SK-MEL-5 (cell line): ENCODE measurements around the gene EXOC5. TPM values are rescaled to one million over a fixed set of nuclear protein-coding genes. Genes with fewer than 3 reads are reported as not detected.
"Not testable (repeated sequence)": the region's sequence is repeated elsewhere in the genome, so short reads cannot be mapped to it uniquely, and the experiment has no call there.

Source experiments
- DNase-seq: peaks from one replicate; pipeline ENCODE4 v3.0.0-alpha.2; 2016; ENCODE audit warnings: low read depth, low spot score
- in situ Hi-C: cut with HindIII; loops from 2 replicates; pipeline ENCODE4 v1.10.0; 2016; ENCODE audit warnings: low sequenced_read_pairs, high pct_unique_total_duplicates, low pct_unique_long_range_greater_than_20kb
- total RNA-seq: library from RNA; depleted of rRNA; stranded (reverse); fragments of >200 nt; shearing (Covaris generic); gene quantifications from 2 replicates; pipeline ENCODE4 v1.2.3, GENCODE V29; 2014

EXOC5 gene
- total RNA-seq, 1 experiment from 2014 or later, result 42.7 TPM

DNA sequence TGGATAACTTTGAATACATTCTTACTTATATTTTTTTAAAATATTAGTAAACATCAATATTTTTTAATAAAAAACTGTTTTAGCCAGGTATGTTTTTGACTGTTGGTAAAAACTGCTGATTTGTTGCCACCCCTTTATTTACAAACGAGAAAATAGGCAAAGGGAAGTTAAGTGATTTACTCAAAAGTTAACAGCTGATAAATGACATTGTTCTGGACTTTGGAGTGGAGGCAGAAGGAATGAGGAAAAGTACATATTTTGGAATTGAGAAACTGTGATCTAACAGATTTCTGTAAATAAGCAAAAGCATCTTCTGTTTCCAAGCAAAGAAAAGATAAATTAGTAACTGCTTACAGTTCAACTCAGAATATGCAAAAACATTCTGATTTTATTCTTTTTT, 4.5 kb upstream of the EXOC5 start:
- in situ Hi-C loops, result no loop called here
- DNase-seq, result no peak

DNA sequence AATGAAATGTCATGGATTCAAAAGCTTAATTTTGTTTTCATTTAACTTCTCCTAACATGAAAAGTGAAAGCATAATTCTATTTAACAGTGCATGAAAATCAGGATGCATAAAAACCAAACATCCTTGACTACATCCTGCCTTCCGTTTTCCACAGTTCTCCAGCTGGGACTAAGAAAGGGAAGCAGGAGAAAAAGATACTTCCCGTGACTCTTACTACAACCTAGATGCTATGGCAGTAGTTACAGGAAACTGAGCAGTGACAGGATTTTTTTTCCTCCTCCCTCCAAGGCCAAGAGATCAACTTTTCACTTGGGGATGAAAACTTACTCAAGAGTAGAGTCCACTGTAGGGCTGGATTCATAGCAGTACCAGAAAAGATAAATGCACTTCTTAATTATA, 2.6 kb downstream of the EXOC5 start:
- DNase-seq, result no peak
- in situ Hi-C loops, result no loop called here

- in situ Hi-C loops, result no loop called here
- no peak for DNase-seq
These were observed 6.6 kb downstream of the EXOC5 start for GRCh38 chr14:57262117-57262516.

DNA sequence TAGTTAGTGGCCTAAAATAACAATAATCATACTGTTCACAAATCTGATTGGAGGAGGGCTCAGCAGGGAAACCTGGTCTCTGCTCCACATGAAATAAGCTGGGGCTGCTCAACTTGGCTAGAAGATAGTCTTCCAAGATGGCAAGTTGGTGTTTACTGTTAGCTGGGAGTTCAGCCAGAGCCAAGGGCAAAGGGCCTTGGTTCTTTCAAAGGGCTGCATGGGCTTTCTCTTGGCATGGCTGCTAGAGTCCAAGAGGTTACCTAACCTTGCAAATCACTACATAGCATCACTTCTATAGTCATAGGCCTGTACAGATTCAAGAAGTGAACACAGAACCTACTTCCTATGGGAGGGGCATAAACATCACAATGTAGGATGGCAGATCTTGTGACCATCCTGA, 7.1 kb downstream of the EXOC5 start:
- in situ Hi-C loops, result no loop called here
- no peak for DNase-seq

GRCh38 chr14:57259672-57260071, 9.0 kb downstream of the EXOC5 start:
- in situ Hi-C loops, result no loop called here
- DNase-seq, result no peak

DNA sequence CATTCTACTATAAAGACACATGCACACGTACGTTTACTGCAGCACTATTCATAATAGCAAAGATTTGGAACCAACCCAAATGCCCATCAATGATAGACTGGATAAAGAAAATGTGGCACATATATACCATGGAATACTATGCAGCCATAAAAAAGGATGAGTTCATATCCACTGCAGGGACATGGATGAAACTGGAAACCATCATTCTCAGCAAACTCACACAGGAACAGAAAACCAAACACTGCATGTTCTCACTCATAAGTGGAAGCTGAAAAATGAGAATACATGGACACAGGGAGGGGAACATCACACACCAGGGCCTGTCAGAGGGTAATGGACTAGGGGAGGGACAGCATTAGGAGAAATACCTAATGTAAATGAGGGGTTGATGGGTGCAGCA, 10.5 kb downstream of the EXOC5 start:
- DNase-seq, in situ Hi-C loops: not testable (repeated sequence)

DNA sequence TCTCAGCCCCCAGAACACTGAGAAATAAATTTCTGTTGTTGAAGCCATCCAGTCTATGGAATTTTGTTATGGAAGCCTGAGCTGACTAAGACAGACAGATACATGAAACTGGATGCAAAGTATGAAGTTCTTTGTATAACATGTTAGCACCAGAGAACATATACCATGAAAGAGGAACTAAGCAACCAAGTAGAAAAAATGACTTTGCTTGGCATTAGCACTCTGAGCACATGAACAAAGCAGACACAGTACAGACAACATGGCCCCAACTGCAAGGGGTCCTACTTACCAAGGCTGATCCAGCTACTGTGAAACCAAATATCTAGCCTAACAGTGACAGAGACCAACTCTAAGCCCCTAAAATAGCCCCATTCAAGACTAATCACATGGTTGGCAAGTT, 13.8 kb downstream of the EXOC5 start:
- DNase-seq, result no peak
- in situ Hi-C loops, result no loop called here

- no peak for DNase-seq
- in situ Hi-C loops, result no loop called here
These were observed 21.6 kb downstream of the EXOC5 start for GRCh38 chr14:57246933-57247657.

DNA sequence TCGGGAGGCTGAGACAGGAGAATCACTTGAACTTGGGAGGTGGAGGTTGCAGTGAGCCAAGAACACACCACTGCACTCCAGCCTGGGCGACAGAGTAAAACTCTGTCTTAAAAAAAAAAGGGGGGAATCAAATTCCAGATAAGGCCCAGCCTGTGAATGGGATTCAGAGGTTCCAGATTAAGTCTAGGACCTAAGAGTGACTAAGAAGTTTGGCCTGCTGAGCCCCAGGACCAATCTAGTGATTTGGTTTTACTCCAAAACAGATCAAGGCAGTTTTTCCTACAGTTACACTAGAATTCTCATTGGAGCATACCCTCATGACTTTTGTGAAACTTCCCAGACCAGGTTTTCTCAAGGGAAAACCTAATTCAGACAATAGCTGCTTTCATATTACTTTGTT, 22.8 kb downstream of the EXOC5 start:
- DNase-seq, result peak; percentile 81

DNA sequence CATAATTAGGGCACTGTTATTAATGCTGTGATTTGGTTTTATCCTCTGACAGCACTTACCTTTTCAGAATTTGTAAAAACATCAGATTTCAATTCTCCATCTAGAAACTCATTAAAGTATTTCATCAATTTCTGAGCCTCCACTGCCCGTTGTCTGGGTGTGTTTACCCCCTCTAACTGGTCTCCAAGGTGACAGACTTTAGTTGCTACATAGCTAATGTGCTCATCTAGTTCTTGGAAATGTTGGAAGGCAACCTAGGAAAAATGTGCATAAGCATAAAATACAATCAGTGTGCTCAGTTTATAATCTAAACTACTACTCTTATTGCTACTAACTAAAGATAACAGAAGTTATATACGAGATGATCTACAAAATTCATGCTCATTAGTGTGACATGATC, 24.6 kb downstream of the EXOC5 start:
- in situ Hi-C loops, result no loop called here
- DNase-seq, result no peak

More for the DNA sequence above, 22.8 kb downstream of the EXOC5 start:
- in situ Hi-C loops, result no loop called here

DNA sequence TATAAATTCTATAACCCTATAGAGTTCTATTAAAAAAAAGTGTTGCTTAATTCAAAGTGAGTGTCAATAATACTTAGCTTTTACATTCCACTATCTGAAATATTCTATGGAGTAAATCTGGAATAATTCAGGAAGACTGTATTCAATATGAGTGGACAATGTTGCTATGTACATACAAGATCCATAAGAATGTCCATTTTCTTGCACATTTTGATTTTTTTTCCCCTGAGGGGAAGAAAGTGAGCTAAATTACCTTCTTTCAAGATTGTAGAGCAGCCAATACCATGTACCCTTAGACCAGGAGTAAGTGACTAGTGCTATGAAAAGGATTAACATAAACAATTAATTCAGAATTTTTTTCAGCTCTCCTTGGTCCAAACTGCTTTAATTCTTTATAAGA, 25.4 kb downstream of the EXOC5 start:
- in situ Hi-C loops, result no loop called here
- no peak for DNase-seq

- in situ Hi-C loops, result not testable (repeated sequence)
These were observed 28.6 kb downstream of the EXOC5 start for GRCh38 chr14:57240115-57240514.

DNA sequence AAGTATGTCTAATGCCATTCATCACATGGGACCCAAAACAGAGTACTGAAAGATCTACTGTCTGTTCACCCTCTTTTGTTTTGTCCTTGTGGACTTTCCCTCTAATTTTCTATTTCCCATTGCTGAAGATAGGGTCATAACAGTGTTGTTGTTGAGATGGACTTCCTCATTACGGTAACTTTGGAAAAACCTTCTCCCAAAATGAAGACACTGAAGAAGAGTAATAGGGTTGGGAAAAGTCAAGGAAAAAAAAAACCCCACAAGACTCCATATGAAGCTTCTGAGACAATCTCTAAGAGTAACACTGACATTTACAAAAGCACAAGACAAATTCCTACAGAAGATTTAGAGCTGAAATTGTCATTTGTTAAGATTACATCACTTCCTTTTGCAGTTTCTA, 36.7 kb downstream of the EXOC5 start:
- DNase-seq, result no peak
- in situ Hi-C loops, result no loop called here

More at GRCh38 chr14:57240115-57240514, 28.6 kb downstream of the EXOC5 start:
- not testable (repeated sequence) for DNase-seq

- in situ Hi-C loops, DNase-seq: not testable (repeated sequence)
These were observed 40.4 kb downstream of the EXOC5 start for GRCh38 chr14:57228320-57228719.

- in situ Hi-C loops, result no loop called here
- DNase-seq, result no peak
These were observed 41.6 kb downstream of the EXOC5 start for GRCh38 chr14:57227083-57227482.

GRCh38 chr14:57221931-57222330, 46.8 kb downstream of the EXOC5 start:
- no peak for DNase-seq
- in situ Hi-C loops, result no loop called here

- in situ Hi-C loops, result no loop called here
These were observed 55.8 kb downstream of the EXOC5 start for GRCh38 chr14:57212919-57213318.

GRCh38 chr14:57209561-57209960, 59.1 kb downstream of the EXOC5 start:
- no peak for DNase-seq
- in situ Hi-C loops, result no loop called here

More at GRCh38 chr14:57212919-57213318, 55.8 kb downstream of the EXOC5 start:
- no peak for DNase-seq

DNA sequence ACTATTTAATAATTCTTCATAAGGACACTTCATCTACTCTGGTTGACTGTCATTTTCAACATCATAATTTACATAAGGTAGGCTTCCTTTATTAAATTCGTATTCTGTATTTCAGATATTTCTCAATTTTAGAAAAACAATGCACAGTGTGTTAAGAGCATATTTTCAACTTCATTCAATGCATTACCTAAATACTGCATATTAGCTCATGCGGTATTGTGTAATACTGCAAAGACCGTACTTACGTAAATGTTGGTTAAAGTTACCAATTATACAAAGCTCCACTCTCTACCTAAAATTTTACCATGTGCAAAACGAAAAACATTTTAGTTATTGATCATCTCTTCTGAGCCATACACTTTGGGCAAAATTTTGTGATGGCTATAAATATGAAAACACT, 62.8 kb downstream of the EXOC5 start:
- in situ Hi-C loops, result no loop called here
- no peak for DNase-seq

DNA sequence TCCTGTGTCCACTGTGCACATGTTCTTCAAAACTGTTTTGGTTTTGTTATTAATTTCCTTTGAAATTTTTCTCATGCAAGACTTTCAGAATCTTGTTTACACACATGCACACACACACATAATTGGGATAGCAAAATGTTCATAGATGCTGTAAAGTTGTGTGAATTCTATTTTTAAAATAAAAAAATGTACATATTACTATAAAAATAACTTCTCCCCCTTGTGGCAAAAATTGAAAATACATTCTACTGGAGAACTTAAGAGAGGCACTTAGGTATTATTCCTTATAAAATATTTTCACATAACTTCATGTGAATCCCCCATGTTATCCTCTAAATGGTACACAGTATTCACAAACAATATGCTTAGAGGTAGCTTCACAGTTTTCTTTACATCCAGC, 66.0 kb downstream of the EXOC5 start:
- DNase-seq, in situ Hi-C loops: not testable (repeated sequence)
